ENCODE data around the gene BCL2L11. TPM values are rescaled to one million over a fixed set of nuclear protein-coding genes. Genes with fewer than 3 reads are reported as not detected.

Gene BCL2L11
- total and polyA plus RNA-seq, 2 experiments from 2014 or later, result 10.6 to 22.5 TPM

DNA sequence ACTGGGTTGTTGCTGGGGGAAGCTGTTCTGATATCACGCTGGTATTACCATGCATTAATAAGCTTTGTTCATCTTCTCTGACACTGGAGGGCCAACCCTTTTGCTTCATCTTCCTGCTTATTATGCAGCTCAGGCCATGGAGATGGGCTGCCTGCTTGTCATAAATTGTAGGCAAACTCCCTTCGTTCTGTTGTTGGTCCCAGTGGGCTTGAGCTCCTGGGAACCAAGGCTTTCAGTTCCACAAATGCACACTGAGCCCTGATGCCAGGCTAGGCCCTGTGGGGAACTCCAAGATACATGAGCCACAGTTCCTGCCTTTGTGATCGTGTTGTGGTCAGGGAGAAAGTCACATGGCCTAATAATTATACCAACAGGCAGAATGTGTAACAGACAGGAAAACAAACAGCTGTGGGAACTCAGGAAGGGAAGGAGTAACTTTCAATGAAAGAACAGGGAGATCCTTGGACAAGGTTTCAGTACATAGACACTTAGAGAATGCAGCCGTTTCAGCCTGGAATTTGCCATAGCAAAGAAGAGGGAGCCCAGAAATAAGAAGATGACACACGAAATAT lies 49.0 kb upstream of the BCL2L11 start (continued):
- TF ChIP-seq CTCF (conservative IDR thresholded peaks at IDR 0.05; ENCODE audit: low read depth in 2 of 2) (no peak), NANOG (IDR thresholded peaks at IDR 0.05; ENCODE audit: borderline replicate concordance) (no peak), ETS1 (IDR thresholded peaks at IDR 0.05) (no peak), ZNF114 (CRISPR knock-in tag; IDR thresholded peaks at IDR 0.05) (no peak), POLR2AphosphoS5 (IDR thresholded peaks at IDR 0.05; ENCODE audit: low read depth) (no peak), STAT1 (IDR thresholded peaks at IDR 0.05; ENCODE audit: unreplicated experiment) (no peak)

GRCh38 chr2:111072220-111072871 lies 48.4 kb upstream of the BCL2L11 start:
- peaks cover 7% of the 10 kb centered on the region for H3K36me3 ChIP-seq (ENCODE audit: insufficient read depth)
- Mint-ChIP-seq H3K9me3 (peaks cover 24% of the 10 kb centered on the region), H3K4me1 (peaks cover 17% of the 10 kb centered on the region)
- TF ChIP-seq STAT1 (IDR thresholded peaks at IDR 0.05; ENCODE audit: unreplicated experiment), result no peak
- no peak for TF ChIP-seq EZH2phosphoT487 (IDR thresholded peaks at IDR 0.05; ENCODE audit: unreplicated experiment)
- TF ChIP-seq ETS1 (IDR thresholded peaks at IDR 0.05), result no peak
- TF ChIP-seq, protein P1, sequence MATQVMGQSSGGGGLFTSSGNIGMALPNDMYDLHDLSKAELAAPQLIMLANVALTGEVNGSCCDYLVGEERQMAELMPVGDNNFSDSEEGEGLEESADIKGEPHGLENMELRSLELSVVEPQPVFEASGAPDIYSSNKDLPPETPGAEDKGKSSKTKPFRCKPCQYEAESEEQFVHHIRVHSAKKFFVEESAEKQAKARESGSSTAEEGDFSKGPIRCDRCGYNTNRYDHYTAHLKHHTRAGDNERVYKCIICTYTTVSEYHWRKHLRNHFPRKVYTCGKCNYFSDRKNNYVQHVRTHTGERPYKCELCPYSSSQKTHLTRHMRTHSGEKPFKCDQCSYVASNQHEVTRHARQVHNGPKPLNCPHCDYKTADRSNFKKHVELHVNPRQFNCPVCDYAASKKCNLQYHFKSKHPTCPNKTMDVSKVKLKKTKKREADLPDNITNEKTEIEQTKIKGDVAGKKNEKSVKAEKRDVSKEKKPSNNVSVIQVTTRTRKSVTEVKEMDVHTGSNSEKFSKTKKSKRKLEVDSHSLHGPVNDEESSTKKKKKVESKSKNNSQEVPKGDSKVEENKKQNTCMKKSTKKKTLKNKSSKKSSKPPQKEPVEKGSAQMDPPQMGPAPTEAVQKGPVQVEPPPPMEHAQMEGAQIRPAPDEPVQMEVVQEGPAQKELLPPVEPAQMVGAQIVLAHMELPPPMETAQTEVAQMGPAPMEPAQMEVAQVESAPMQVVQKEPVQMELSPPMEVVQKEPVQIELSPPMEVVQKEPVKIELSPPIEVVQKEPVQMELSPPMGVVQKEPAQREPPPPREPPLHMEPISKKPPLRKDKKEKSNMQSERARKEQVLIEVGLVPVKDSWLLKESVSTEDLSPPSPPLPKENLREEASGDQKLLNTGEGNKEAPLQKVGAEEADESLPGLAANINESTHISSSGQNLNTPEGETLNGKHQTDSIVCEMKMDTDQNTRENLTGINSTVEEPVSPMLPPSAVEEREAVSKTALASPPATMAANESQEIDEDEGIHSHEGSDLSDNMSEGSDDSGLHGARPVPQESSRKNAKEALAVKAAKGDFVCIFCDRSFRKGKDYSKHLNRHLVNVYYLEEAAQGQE (IDR thresholded peaks at IDR 0.05; ENCODE audit: unreplicated experiment), result no peak
- no peak for TF ChIP-seq EZH2 (IDR thresholded peaks at IDR 0.05; ENCODE audit: low read depth, unreplicated experiment)
- no peak for TF ChIP-seq ZNF114 (CRISPR knock-in tag; IDR thresholded peaks at IDR 0.05)
- TF ChIP-seq ZNF331 (CRISPR knock-in tag; IDR thresholded peaks at IDR 0.05; ENCODE audit: low read depth), result no peak
- no peak for TF ChIP-seq JUNB (IDR thresholded peaks at IDR 0.05; ENCODE audit: unreplicated experiment)

More at GRCh38 chr2:111072220-111072871, 48.4 kb upstream of the BCL2L11 start:
- no peak overlapping the region for H3K4me3 ChIP-seq
- DNase-seq (ENCODE audit: low spot score), result no peak
- no peak overlapping the region for H2AFZ ChIP-seq
- H3K79me2 ChIP-seq (replicated peaks; ENCODE audit: insufficient read depth), result no peaks in the 10 kb centered on the region
- H3K4me1 ChIP-seq (ENCODE audit: insufficient read depth), result peaks cover 7% of the 10 kb centered on the region; the same call in 1 of the 2 replicates
- ATAC-seq, result no peak
- H4K20me1 ChIP-seq (replicated peaks; ENCODE audit: insufficient read depth), result no peaks in the 10 kb centered on the region
- H3K4me2 ChIP-seq, result no peak overlapping the region
- no peaks in the 10 kb centered on the region for H3K27me3 ChIP-seq (ENCODE audit: insufficient read depth)
- H3F3A ChIP-seq (replicated peaks; ENCODE audit: low read depth), result no peaks in the 10 kb centered on the region
- no peak overlapping the region for H3K27ac Mint-ChIP-seq
- H3K27me3 Mint-ChIP-seq (ENCODE audit: insufficient read depth, low read depth, poor library complexity), result peaks cover 3% of the 10 kb centered on the region
- H3K9me2 ChIP-seq (ENCODE audit: insufficient read depth), result no peaks in the 10 kb centered on the region
- H3K4me3 Mint-ChIP-seq, result no peak overlapping the region
- peaks cover 25% of the 10 kb centered on the region for H3K36me3 Mint-ChIP-seq (ENCODE audit: low read depth)
- no peak overlapping the region for H3K27ac ChIP-seq (ENCODE audit: low read depth)
